HCT116 (cell line): Measurements from ENCODE around the gene SPTBN1. TPM values are rescaled to one million over a fixed set of nuclear protein-coding genes. Genes with fewer than 3 reads are reported as not detected.

Experiments
- ATAC-seq: fragments of 200-7000 bp; cut with Tn5 transposase; 2 replicates; pipeline ENCODE4 v1.9.1; 2020; ENCODE audit warnings: mild to moderate bottlenecking, moderate library complexity
- BruUV-seq: library from RNA; stranded (reverse); fragments of 400-500 nt; replicated peaks from 2 replicates; lab custom pipeline; 2021; lab: Mats Ljungman, UMichigan
- CTCF ChIA-PET: fragments of 300-600 bp; sonication (Branson Sonifier 250); formaldehyde crosslinking; loops from one replicate; lab custom pipeline; 2021; ENCODE audit warnings: antibody characterized with exemption; lab: Charles Lee
- POLR2A ChIA-PET: fragments of 300-600, 350-600 bp; sonication (Branson Sonifier 250); formaldehyde crosslinking; loops from one replicate; lab custom pipeline; 2021; ENCODE audit warnings: antibody characterized with exemption; lab: Charles Lee
- RAD21 ChIA-PET, 2 experiments: fragments of 300-600 bp; sonication (Branson Sonifier 250); formaldehyde crosslinking; loops; one replicate each; lab custom pipeline; 2023; ENCODE audit warnings: low total read pairs in 2 of 2; ENCODE audit not compliant: uncharacterized antibody in 2 of 2, unreplicated experiment in 2 of 2, low non-redundant PET in 1 of 2; lab: Charles Lee
- DNase-seq: peaks from one replicate; pipeline ENCODE4 v3.0.0-alpha.2; 2010; ENCODE audit warnings: low read depth, low spot score
- H2AFZ ChIP-seq: fragments of 200-600 bp; shearing (Covaris generic), sonication (generic); 2 replicates; pipeline ENCODE4 v1.6.1; 2017; ENCODE audit warnings: low read depth, mixed run types, mixed read lengths, antibody characterized with exemption, low read length; ENCODE audit not compliant: poor library complexity, severe bottlenecking
- H3K27ac ChIP-seq: 2 replicates; pipeline ENCODE4 v1.5.1; 2012; ENCODE audit warnings: low read depth, low read length
- H3K27me3 ChIP-seq: fragments of 200-600 bp; sonication (generic); 2 replicates; pipeline ENCODE4 v1.6.1; 2016; ENCODE audit warnings: mixed run types, low read length, mixed read lengths; ENCODE audit not compliant: insufficient read depth
- H3K36me3 ChIP-seq, 2 experiments: fragments of 200-500 bp in 1 of 2; fragments of 200-600 bp in 1 of 2; sonication (Bioruptor generic) in 1 of 2; sonication (generic) in 1 of 2; 2 replicates each; pipeline versions ENCODE4 v1.5.1 to v1.6.1; 2014 to 2016; ENCODE audit warnings: low read length in 2 of 2, inconsistent platforms in 1 of 2, mixed read lengths in 1 of 2, mixed run types in 1 of 2; ENCODE audit not compliant: insufficient read depth in 2 of 2, control insufficient read depth in 1 of 2
- H3K4me1 ChIP-seq, 2 experiments: fragments of 200-600 bp in 1 of 2; sonication (generic) in 1 of 2; 2 replicates each; pipeline versions ENCODE4 v1.5.1 to v1.6.1; 2012 to 2017; ENCODE audit warnings: low read length in 2 of 2, inconsistent platforms in 1 of 2, mild to moderate bottlenecking in 1 of 2, mixed read lengths in 1 of 2, mixed run types in 1 of 2, moderate library complexity in 1 of 2; ENCODE audit not compliant: insufficient read depth in 2 of 2, control insufficient read depth in 1 of 2
- H3K4me2 ChIP-seq: fragments of 200-600 bp; sonication (generic); 2 replicates; pipeline ENCODE4 v1.6.1; 2017; ENCODE audit warnings: mixed run types, low read length, mixed read lengths
- H3K4me3 ChIP-seq, 2 experiments: fragments of 200-600 bp in 1 of 2; sonication (generic) in 1 of 2; replicated peaks in 1 of 2; 2 replicates each; pipeline ENCODE4 v1.5.1; 2011 to 2016; ENCODE audit warnings: low read length in 2 of 2, control low read depth in 1 of 2, low read depth in 1 of 2, mild to moderate bottlenecking in 1 of 2, mixed read lengths in 1 of 2, mixed run types in 1 of 2
- H3K79me2 ChIP-seq: fragments of 200-600 bp; sonication (generic); 2 replicates; pipeline ENCODE4 v1.6.1; 2017; ENCODE audit warnings: mild to moderate bottlenecking, mixed run types, low read length, moderate library complexity, mixed read lengths; ENCODE audit not compliant: insufficient read depth
- H3K9ac ChIP-seq: fragments of 200-600 bp; sonication (generic); 2 replicates; pipeline ENCODE4 v1.6.1; 2016; ENCODE audit warnings: low read length, mixed read lengths
- H3K9me2 ChIP-seq: fragments of 200-600 bp; sonication (generic), shearing (Covaris generic); 2 replicates; pipeline ENCODE4 v1.6.1; 2017; ENCODE audit warnings: mixed run types, mild to moderate bottlenecking, moderate library complexity; ENCODE audit not compliant: insufficient read depth
- H3K9me3 ChIP-seq, 2 experiments: fragments of 200-500 bp in 1 of 2; fragments of 200-600 bp in 1 of 2; sonication (Bioruptor generic) in 1 of 2; sonication (generic) in 1 of 2; 2 replicates each; pipeline ENCODE4 v1.6.1; 2014 to 2017; ENCODE audit warnings: low read length in 2 of 2, mixed read lengths in 2 of 2, inconsistent platforms in 1 of 2, low read depth in 1 of 2, mild to moderate bottlenecking in 1 of 2, mixed run types in 1 of 2, moderate library complexity in 1 of 2; ENCODE audit not compliant: control insufficient read depth in 1 of 2, insufficient read depth in 1 of 2
- H4K20me1 ChIP-seq: fragments of 200-600 bp; sonication (generic), shearing (Covaris generic); 2 replicates; pipeline ENCODE4 v1.6.1; 2017; ENCODE audit warnings: mixed run types, mild to moderate bottlenecking, moderate library complexity; ENCODE audit not compliant: insufficient read depth
- CBX3 ChIP-seq: IDR thresholded peaks from 2 replicates; pipeline ENCODE4 v1.6.1; 2012; ENCODE audit warnings: low read depth
- CEBPB ChIP-seq: IDR thresholded peaks from 2 replicates; pipeline ENCODE4 v1.6.1; 2012; ENCODE audit warnings: low read depth
- ELF1 ChIP-seq: IDR thresholded peaks from 2 replicates; pipeline ENCODE4 v1.6.1; 2012; ENCODE audit warnings: low read depth, borderline replicate concordance
- EZH2 ChIP-seq: fragments of 200-600 bp; sonication (generic); IDR thresholded peaks from 2 replicates; pipeline ENCODE4 v1.6.1; 2017; ENCODE audit warnings: antibody characterized with exemption, mixed run types
- EZH2phosphoT487 ChIP-seq: fragments of 200-600 bp; IDR thresholded peaks from 2 replicates; pipeline ENCODE4 v1.6.1; 2018; ENCODE audit warnings: antibody characterized with exemption, borderline replicate concordance
- JUND ChIP-seq: IDR thresholded peaks from 2 replicates; pipeline ENCODE4 v1.6.1; 2012
- MAX ChIP-seq: IDR thresholded peaks from 2 replicates; pipeline ENCODE4 v1.6.1; 2012
- POLR2A ChIP-seq: IDR thresholded peaks from 2 replicates; pipeline ENCODE4 v1.7.0; 2011; ENCODE audit warnings: borderline replicate concordance; ENCODE audit not compliant: insufficient read depth, insufficient read length; ENCODE audit errors: extremely low read depth
- RAD21 ChIP-seq: IDR thresholded peaks from 2 replicates; pipeline ENCODE4 v1.6.1; 2012; ENCODE audit warnings: low read depth, mild to moderate bottlenecking
- REST ChIP-seq: IDR thresholded peaks from 2 replicates; pipeline ENCODE4 v1.6.1; 2012; ENCODE audit warnings: low read depth
- SIN3A ChIP-seq: IDR thresholded peaks from 2 replicates; pipeline ENCODE4 v1.6.1; 2012; ENCODE audit warnings: low read depth
- SP1 ChIP-seq: IDR thresholded peaks from 2 replicates; pipeline ENCODE4 v1.6.1; 2012; ENCODE audit warnings: low read depth
- SRF ChIP-seq: IDR thresholded peaks from 2 replicates; pipeline ENCODE4 v1.6.1; 2012; ENCODE audit warnings: low read depth
- TCF7L2 ChIP-seq: IDR thresholded peaks from 2 replicates; pipeline ENCODE4 v1.7.0; 2011; ENCODE audit warnings: borderline replicate concordance, inconsistent platforms; ENCODE audit not compliant: insufficient read depth, insufficient read length; ENCODE audit errors: extremely low read depth
- ZBTB33 ChIP-seq: IDR thresholded peaks from 2 replicates; pipeline ENCODE4 v1.6.1; 2011; ENCODE audit warnings: mild to moderate bottlenecking, low read length, moderate library complexity; ENCODE audit not compliant: insufficient replicate concordance; ENCODE audit errors: extremely low read depth
- ZNF274 ChIP-seq: fragments of 200-500 bp; sonication (Bioruptor generic); IDR thresholded peaks from 2 replicates; pipeline ENCODE4 v1.6.1; 2014; ENCODE audit warnings: mild to moderate bottlenecking, low read depth, low read length, inconsistent platforms
- intact Hi-C: fragments of 100-400 bp; cut with micrococcal nuclease; formaldehyde crosslinking; loops from 2 replicates; pipeline ENCODE4 v1.10.0; 2022
- total RNA-seq: library from RNA; stranded (reverse); gene quantifications from one replicate; pipeline ENCODE4 v1.2.1, GENCODE V29; 2021; ENCODE audit not compliant: unreplicated experiment

Gene SPTBN1
- total RNA-seq, 1 experiment from 2014 or later = 84.4 TPM

- ChIA-PET RAD21 (no interaction called here), POLR2A (no interaction called here), CTCF (interaction anchor here (1.5 kb wide), 1 partner anchor 44 kb away, joined by 3 read pairs; no protein-coding TSS in a partner anchor)
- H3K9me2 ChIP-seq = no peaks in the 10 kb centered on the region
- H3K27ac ChIP-seq = no peak overlapping the region
- H2AFZ ChIP-seq = no peak overlapping the region
- no peak overlapping the region for H3K4me2 ChIP-seq
- no peaks in the 10 kb centered on the region for H3K36me3 ChIP-seq
- DNase-seq (no peak), ATAC-seq (no peak)
- no peak overlapping the region for H3K4me3 ChIP-seq
- H4K20me1 ChIP-seq = no peaks in the 10 kb centered on the region
- no peaks in the 10 kb centered on the region for H3K4me1 ChIP-seq
- H3K9ac ChIP-seq = no peak overlapping the region
- intact Hi-C loops = no loop called here
- no peaks in the 10 kb centered on the region for H3K9me3 ChIP-seq
- BruUV-seq = no TSS peak
- H3K27me3 ChIP-seq = no peaks in the 10 kb centered on the region
- no peaks in the 10 kb centered on the region for H3K79me2 ChIP-seq
- TF ChIP-seq CBX3 (no peak), TCF7L2 (no peak), SP1 (no peak), RAD21 (no peak), ELF1 (no peak), JUND (no peak), ZBTB33 (no peak), EZH2 (no peak), EZH2phosphoT487 (no peak), REST (no peak), POLR2A (no peak), SRF (no peak), SIN3A (no peak), ZNF274 (no peak), MAX (no peak), CEBPB (no peak)
Observed at GRCh38 chr2:54709336-54709809, 253.2 kb downstream of the SPTBN1 start.
